Mammary epithelial cell (primary cell): ENCODE data around the gene GNAL.

ENCODE experiments used
- CTCF ChIP-seq, 2 donors: IDR thresholded peaks in 1 of 2; conservative IDR thresholded peaks in 1 of 2; 2 replicates each; pipeline ENCODE4 v1.5.1; 2011 to 2012; ENCODE audit warnings: inconsistent platforms in 2 of 2, low read length in 2 of 2, mild to moderate bottlenecking in 2 of 2, control low read depth in 1 of 2, low read depth in 1 of 2; ENCODE audit not compliant: insufficient read depth in 1 of 2; ENCODE audit errors: extremely low read depth in 1 of 2
- EZH2 ChIP-seq: IDR thresholded peaks from 2 replicates; pipeline ENCODE4 v1.6.1; 2012; ENCODE audit warnings: low read length, inconsistent platforms, borderline replicate concordance

- no peak for TF ChIP-seq CTCF (conservative IDR thresholded peaks at IDR 0.05 in 1 of 2, IDR thresholded peaks at IDR 0.05 in 1 of 2; ENCODE audit: extremely low read depth in 1 of 2, insufficient read depth in 1 of 2, low read depth in 1 of 2, low read length in 2 of 2)
- TF ChIP-seq EZH2, result no peak
These were observed 119.2 kb downstream of the GNAL start for GRCh38 chr18:11808001-11808855.
